HG03571 (cell line): ENCODE results near the gene ZNF607.

Experiments used
- ATAC-seq: cut with Tn5 transposase; IDR thresholded peaks from one replicate; pipeline ENCODE4 v1.9.1; 2021; ENCODE audit not compliant: unreplicated experiment

Gene ZNF607

GRCh38 chr19:37654118-37654517 lies 65.4 kb downstream of the ZNF607 start:
- ATAC-seq = no peak
